ENCODE data around the gene UBR2.
A peak's percentile ranks its signal among the peaks of the same experiment; 100 is the strongest.
"Not testable (repeated sequence)": the region's sequence is repeated elsewhere in the genome, so short reads cannot be mapped to it uniquely, and the experiment has no call there.

The UBR2 gene

DNA sequence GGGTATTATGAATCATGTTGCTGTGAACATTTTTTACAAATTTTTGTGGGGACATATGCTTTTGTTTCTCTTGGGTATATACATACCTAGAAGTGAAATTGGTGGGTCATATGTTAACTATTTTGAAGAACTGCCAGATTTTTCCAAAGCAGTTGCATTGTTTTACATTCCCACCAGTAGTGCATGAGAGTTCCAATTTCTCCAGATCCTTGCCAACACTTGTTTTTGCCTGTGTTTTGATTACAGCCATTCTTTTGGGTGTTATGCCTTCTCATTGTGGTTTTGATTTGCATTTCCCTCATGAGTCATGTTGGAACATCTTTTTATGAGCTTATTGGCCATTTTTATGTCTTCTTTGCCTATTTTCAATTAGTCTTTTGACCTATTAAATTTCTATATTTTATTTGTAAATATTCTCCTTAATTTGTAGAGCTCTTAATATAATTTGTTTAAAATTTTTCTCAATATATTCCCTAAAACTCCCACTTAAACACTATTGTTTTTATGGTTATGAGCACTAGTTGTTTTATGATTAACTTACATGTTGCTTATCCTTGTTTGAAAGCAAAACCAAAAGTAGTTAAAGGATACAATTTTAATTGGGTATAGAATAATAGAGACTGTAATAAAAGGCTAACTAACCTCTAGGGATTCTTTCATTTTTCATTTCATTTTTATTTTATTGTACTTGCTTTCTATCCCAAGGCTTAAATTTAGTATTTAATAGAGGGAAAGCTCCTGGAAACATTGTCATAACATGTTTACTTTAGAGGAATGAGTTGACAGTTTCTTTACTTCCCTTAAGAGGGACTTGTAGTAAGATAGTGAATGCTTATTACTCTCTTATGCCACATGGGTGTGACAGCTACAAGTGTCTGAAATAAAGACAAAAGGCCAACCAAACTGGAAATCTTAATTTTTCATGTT lies 5.5 kb downstream of the UBR2 start:
- Histone ChIP-seq H3K27ac (ENCODE audit: low read length) (peak overlapping the region; percentile 52), H3K36me3 (replicated peaks; ENCODE audit: low read depth, low read length) (peaks cover 33% of the 10 kb centered on the region), H3K79me2 (ENCODE audit: low read length) (peaks cover 92% of the 10 kb centered on the region), H3K4me3 (ENCODE audit: low read length) (peak overlapping the region; percentile 7), H3K4me2 (ENCODE audit: low read length) (peak overlapping the region; percentile 41), H3K9me3 (ENCODE audit: insufficient read depth, low read length) (no peaks in the 10 kb centered on the region), H3K9ac (ENCODE audit: low read length) (peak overlapping the region; percentile 11; the same call in 1 of the 2 replicates), H4K20me1 (ENCODE audit: insufficient read depth, low read length) (no peaks in the 10 kb centered on the region), H2AFZ (ENCODE audit: low read depth, low read length) (no peak overlapping the region), H3K4me1 (ENCODE audit: low read length) (peaks cover 59% of the 10 kb centered on the region), H3K27me3 (ENCODE audit: low read depth, low read length) (no peaks in the 10 kb centered on the region)
- TF ChIP-seq, protein P1, sequence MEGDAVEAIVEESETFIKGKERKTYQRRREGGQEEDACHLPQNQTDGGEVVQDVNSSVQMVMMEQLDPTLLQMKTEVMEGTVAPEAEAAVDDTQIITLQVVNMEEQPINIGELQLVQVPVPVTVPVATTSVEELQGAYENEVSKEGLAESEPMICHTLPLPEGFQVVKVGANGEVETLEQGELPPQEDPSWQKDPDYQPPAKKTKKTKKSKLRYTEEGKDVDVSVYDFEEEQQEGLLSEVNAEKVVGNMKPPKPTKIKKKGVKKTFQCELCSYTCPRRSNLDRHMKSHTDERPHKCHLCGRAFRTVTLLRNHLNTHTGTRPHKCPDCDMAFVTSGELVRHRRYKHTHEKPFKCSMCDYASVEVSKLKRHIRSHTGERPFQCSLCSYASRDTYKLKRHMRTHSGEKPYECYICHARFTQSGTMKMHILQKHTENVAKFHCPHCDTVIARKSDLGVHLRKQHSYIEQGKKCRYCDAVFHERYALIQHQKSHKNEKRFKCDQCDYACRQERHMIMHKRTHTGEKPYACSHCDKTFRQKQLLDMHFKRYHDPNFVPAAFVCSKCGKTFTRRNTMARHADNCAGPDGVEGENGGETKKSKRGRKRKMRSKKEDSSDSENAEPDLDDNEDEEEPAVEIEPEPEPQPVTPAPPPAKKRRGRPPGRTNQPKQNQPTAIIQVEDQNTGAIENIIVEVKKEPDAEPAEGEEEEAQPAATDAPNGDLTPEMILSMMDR (IDR thresholded peaks at IDR 0.05; ENCODE audit: low read depth, low read length) = peak; percentile 8; the same call in 1 of the 2 replicates
- TF ChIP-seq EZH2phosphoT487 (IDR thresholded peaks at IDR 0.05; ENCODE audit: low read depth) = no peak

- peaks cover 84% of the 10 kb centered on the region for H3K79me2 ChIP-seq (ENCODE audit: low read length)
- H3K36me3 ChIP-seq (replicated peaks; ENCODE audit: low read depth, low read length) = peaks cover 47% of the 10 kb centered on the region
- peak overlapping the region; percentile 65 for H3K4me3 ChIP-seq (ENCODE audit: low read length)
- H3K27ac ChIP-seq (ENCODE audit: low read length) = peak overlapping the region; percentile 90
- peak overlapping the region; percentile 72 for H3K4me2 ChIP-seq (ENCODE audit: low read length)
- peaks cover 48% of the 10 kb centered on the region for H3K4me1 ChIP-seq (ENCODE audit: low read length)
- H4K20me1 ChIP-seq (ENCODE audit: insufficient read depth, low read length) = peaks cover under 1% of the 10 kb centered on the region; the same call in 1 of the 2 replicates
- H2AFZ ChIP-seq (ENCODE audit: low read depth, low read length) = no peak overlapping the region
- H3K9ac ChIP-seq (ENCODE audit: low read length) = peak overlapping the region; percentile 55
- no peaks in the 10 kb centered on the region for H3K9me3 ChIP-seq (ENCODE audit: insufficient read depth, low read length)
- no peaks in the 10 kb centered on the region for H3K27me3 ChIP-seq (ENCODE audit: low read depth, low read length)
- TF ChIP-seq, protein P1 (IDR thresholded peaks at IDR 0.05; ENCODE audit: low read depth, low read length) = no peak
- no peak for TF ChIP-seq EZH2phosphoT487 (IDR thresholded peaks at IDR 0.05; ENCODE audit: low read depth)
Measured at GRCh38 chr6:42571611-42572342, 7.9 kb downstream of the UBR2 start.

GRCh38 chr6:42572523-42572922 lies 8.7 kb downstream of the UBR2 start:
- TF ChIP-seq, protein P1 (IDR thresholded peaks at IDR 0.05; ENCODE audit: low read depth, low read length) = no peak
- no peak for TF ChIP-seq EZH2phosphoT487 (IDR thresholded peaks at IDR 0.05; ENCODE audit: low read depth)
- Histone ChIP-seq H3K27me3 (ENCODE audit: low read depth, low read length) (no peaks in the 10 kb centered on the region), H3K79me2 (ENCODE audit: low read length) (peaks cover 80% of the 10 kb centered on the region), H3K9me3 (ENCODE audit: insufficient read depth, low read length) (no peaks in the 10 kb centered on the region), H3K9ac (ENCODE audit: low read length) (peak overlapping the region; percentile 58), H3K4me3 (ENCODE audit: low read length) (peak overlapping the region; percentile 65), H3K4me2 (ENCODE audit: low read length) (peak overlapping the region; percentile 72), H3K27ac (ENCODE audit: low read length) (peak overlapping the region; percentile 90), H4K20me1 (ENCODE audit: insufficient read depth, low read length) (peaks cover 3% of the 10 kb centered on the region; the same call in 1 of the 2 replicates), H3K36me3 (replicated peaks; ENCODE audit: low read depth, low read length) (peaks cover 50% of the 10 kb centered on the region), H3K4me1 (ENCODE audit: low read length) (peaks cover 43% of the 10 kb centered on the region), H2AFZ (ENCODE audit: low read depth, low read length) (no peak overlapping the region)

DNA sequence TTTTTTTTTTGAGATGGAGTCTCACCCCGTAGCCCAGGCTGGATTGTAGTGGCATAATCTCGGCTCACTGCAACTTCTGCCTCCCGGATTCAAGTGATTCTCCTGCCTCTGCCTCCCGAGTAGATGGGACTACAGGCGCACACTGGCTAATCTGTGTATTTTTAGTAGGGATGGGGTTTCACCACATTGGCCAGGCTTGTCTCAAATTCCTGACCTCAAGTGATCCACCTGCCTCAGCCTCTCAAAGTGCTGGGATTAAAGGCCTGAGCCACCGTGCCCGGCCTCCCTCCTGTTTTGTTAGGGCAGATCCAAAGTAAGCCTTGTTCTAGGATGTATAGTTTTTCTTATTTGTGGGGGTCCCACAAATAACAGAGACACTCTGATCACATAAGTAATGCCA lies 12.7 kb downstream of the UBR2 start:
- Histone ChIP-seq H4K20me1 (ENCODE audit: insufficient read depth, low read length) (peaks cover 22% of the 10 kb centered on the region), H3K36me3 (replicated peaks; ENCODE audit: low read depth, low read length) (peaks cover 53% of the 10 kb centered on the region), H3K79me2 (ENCODE audit: low read length) (peaks cover 71% of the 10 kb centered on the region), H3K4me1 (ENCODE audit: low read length) (peaks cover 20% of the 10 kb centered on the region)
- H3K27ac ChIP-seq (ENCODE audit: low read length); H3K4me3 ChIP-seq (ENCODE audit: low read length); H3K4me2 ChIP-seq (ENCODE audit: low read length); H3K9me3 ChIP-seq (ENCODE audit: insufficient read depth, low read length); H3K27me3 ChIP-seq (ENCODE audit: low read depth, low read length); H2AFZ ChIP-seq (ENCODE audit: low read depth, low read length); H3K9ac ChIP-seq (ENCODE audit: low read length): not testable (repeated sequence)

All from OCI-LY3 (cell line).